LNCAP (cell line): ENCODE results near the gene TRDMT1.

Experiments used
- CTCF ChIP-seq: fragments of 450-650 bp; IDR thresholded peaks from 2 replicates; pipeline ENCODE4 v1.5.1; 2017; ENCODE audit warnings: mild to moderate bottlenecking

Gene TRDMT1

GRCh38 chr10:17229717-17229966 is 28.2 kb upstream of the TRDMT1 start:
- TF ChIP-seq CTCF, result no peak

GRCh38 chr10:17229016-17229716 is 27.7 kb upstream of the TRDMT1 start:
- no peak for TF ChIP-seq CTCF

DNA sequence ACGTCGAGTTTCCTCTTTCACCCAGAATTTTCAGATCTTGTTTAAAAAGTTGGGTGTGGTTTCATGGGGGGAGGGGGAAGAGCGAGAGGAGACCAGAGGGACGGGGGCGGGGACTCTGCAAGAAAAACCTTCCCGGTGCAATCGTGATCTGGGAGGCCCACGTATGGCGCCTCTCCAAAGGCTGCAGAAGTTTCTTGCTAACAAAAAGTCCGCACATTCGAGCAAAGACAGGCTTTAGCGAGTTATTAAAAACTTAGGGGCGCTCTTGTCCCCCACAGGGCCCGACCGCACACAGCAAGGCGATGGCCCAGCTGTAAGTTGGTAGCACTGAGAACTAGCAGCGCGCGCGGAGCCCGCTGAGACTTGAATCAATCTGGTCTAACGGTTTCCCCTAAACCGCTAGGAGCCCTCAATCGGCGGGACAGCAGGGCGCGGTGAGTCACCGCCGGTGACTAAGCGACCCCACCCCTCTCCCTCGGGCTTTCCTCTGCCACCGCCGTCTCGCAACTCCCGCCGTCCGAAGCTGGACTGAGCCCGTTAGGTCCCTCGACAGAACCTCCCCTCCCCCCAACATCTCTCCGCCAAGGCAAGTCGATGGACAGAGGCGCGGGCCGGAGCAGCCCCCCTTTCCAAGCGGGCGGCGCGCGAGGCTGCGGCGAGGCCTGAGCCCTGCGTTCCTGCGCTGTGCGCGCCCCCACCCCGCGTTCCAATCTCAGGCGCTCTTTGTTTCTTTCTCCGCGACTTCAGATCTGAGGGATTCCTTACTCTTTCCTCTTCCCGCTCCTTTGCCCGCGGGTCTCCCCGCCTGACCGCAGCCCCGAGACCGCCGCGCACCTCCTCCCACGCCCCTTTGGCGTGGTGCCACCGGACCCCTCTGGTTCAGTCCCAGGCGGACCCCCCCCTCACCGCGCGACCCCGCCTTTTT is 26.9 kb upstream of the TRDMT1 start, which contains the start of gene VIM:
Gene VIM (plus strand): TSS at position 151 of the 925 bp plus-strand sequence. CDS start 1,182 bp downstream, outside the sequence.
- TF ChIP-seq CTCF, result no peak

DNA sequence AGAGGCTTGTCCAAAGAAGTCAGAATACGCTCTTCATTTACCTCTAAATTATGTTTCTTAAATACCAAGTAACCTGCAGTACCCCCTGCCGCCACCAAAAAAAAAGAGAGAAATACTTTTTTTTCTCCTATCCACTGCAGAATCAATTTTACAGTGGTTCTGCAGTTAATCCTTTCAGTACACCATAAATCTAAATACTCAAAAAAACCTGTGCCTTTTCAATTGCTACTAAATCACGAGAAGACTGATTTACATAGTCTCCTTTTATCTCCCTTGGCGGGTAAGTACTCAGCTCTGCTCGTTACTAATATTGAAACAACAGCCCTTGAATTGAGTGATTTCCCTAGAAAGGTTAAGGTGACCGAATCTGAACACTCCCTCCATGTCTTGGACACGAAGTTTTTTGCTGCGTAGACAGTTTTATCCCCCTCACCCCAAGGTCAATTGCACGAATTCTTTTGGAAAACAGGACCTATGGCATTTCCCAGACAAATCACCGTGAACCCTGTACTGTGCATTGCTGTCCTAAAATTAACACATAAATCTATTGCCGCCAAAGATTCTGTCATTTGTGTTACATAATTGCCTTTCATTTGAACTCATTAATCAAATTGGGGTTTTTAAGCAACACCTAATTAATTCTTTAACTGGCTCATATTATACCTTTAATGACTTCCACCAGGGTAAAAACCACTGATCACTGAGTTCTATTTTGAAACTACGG is 26.1 kb upstream of the TRDMT1 start:
- TF ChIP-seq CTCF, result peak; percentile 21; the same call in 1 of the 2 replicates

GRCh38 chr10:17226891-17227303 is 25.4 kb upstream of the TRDMT1 start:
- no peak for TF ChIP-seq CTCF

DNA sequence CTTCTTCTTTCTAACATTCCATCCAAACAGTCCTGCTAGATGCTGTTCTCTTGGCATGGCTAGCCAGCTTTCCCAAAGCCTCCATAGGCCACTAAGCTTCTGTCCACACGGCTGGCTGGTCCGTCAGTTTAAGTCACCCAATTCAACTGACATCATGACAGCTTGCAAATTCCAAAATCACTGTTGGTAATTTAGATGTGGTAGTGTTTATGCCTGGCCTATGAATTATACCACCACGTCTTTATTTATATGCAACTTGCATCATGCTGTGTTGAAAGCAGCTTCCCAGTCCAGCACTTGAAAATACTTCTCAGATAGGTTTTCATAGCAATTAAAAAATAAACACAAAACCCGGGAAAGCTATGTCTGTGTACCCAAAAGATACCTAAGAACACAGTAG is 24.3 kb upstream of the TRDMT1 start:
- TF ChIP-seq CTCF, result no peak

GRCh38 chr10:17222329-17222728 is 20.9 kb upstream of the TRDMT1 start:
- TF ChIP-seq CTCF, result no peak
